HG02588 (cell line): Measurements from ENCODE around the gene GRIK4.

Experiments
- ATAC-seq: cut with Tn5 transposase; IDR thresholded peaks from one replicate; pipeline ENCODE4 v1.9.1; 2021; ENCODE audit warnings: mild to moderate bottlenecking, moderate library complexity; ENCODE audit not compliant: unreplicated experiment

Gene GRIK4

GRCh38 chr11:120893440-120894201 lies 382.1 kb downstream of the GRIK4 start:
- ATAC-seq = peak; percentile 72

GRCh38 chr11:120894202-120894985 lies 382.8 kb downstream of the GRIK4 start:
- ATAC-seq = no peak

DNA sequence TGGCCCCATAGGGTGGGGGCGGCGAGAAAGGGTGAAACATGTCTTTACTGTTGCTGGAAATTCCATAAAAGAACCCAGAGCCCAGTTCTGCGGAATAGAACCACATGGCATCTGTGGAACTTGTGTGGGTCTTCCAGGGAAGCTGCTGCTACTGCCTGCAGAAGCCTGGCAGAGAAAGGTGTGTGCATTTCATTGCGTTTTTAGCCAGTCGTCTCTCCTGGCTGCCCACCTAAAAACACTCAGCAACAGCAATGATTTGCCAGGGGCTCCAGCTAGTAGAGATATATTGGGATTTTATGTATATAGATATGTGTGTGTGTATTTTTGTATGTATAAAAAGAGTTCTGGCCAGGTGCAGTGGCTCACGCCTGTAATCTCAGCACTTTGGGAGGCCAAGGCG lies 385.1 kb downstream of the GRIK4 start:
- ATAC-seq = no peak

DNA sequence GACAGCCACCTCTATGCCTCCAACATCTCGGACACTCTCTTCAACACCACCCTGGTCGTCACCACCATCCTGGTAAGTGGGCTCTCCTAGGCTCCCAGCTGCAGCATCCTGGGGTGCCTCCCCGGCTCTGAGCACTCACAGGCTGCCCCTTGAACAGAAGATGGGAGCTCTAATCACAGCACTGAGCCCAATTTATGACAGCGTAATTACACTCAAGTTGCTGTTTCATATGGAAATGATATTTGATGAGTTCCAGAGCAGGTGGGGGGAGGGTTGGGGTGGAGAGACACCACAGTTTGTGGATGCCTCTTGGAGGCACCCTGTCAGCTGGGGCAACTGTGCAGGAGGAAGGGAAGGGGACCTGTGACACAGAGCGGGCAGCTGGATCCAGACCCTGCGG lies 387.0 kb downstream of the GRIK4 start:
- ATAC-seq = no peak

DNA sequence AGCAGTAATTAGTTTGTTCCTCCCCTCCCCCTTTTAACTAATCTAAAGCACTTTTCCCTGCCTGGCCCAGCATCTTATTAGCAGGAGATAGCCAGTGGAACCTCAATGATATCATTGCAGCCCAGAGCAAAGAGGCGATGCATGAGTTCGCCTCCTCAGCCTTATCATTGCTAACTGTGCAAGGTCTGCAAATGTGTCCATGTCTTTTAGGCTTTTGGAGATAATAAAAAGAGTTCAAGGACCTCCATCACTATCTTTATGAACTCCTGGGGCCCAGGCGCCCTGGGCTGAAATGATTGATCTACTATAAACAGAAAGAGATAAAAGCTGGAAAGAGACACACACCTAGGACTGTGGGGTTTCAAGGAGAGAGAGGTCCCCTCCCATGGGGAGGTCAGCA lies 388.2 kb downstream of the GRIK4 start:
- ATAC-seq = no peak

DNA sequence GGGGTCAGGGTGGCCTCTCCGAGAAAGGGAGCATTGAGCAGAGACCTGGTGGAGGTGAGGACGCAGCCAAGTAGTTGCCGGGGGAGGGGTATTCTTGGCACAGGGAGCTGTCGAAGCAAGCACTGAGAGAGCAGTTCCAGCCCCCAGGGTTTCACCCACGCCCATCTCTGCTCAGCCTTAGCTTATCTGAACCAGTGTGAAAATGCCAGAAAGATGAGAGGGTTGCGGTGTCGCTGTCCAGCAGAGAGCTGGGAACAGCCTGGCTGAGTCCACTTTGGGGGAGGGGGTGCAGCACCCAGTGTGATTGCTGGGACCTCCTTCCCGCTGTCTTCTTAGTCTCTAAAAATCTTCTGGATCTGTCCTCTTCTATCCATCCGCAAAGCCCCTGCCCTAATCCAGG lies 389.1 kb downstream of the GRIK4 start:
- no peak for ATAC-seq

- ATAC-seq = no peak
Observed at GRCh38 chr11:120903686-120904085, 392.1 kb downstream of the GRIK4 start.

DNA sequence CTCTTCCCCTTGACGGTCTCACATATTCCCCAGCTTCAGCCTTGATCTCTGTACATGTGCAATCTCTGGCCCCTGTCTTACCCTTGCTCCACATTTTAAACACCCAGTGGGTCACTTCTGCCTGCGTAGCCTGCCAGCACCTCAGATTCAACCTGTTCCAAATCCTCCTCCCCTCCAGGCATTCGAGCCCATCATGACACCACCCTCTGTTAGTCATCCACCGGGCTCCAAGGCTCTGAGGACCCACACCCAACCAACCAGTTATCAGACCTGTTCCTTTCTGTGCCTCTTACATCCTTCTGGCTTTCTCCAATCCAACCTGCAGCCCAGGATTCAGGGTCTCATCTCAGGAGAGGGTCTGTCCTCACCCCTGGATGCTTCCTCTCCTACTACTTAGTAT lies 392.6 kb downstream of the GRIK4 start:
- ATAC-seq = no peak

DNA sequence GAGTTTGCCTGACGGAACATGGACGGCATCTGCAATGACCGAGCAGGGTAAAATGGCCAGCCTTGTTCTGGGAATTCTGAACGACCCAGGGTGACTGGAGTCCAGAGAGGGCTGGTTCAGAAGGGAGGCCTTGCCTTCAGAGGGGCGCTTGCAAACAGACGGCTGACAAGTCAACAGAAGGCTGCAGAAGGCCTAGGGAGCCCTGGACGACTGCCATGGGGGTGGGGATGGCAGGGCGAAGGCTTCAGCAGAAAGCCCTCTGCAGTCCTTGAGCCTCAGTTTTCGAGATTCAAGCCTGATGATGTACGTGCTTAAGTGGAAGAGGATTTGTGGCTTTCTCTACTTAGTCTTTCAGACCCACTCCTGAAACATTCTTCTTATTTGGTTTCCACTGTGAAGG lies 395.2 kb downstream of the GRIK4 start:
- ATAC-seq = no peak

DNA sequence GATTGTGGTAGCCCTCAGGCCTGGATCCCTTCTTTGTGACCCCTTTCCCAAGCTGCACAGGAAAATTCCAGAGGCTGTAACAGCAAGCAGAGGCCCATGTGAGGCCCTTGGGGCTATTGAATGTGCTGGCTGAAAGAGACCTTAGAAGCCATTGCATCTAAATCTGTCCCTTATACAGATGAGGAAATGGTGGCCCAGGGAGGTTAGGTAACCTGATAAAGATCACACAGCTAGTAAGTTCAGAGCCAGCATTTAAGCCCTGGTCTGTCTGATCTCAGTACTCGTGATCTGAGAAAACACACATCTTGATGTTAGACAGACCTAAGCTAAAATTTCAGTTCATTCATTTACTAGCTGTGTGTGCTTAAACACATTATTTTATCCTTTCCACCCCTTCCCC lies 396.4 kb downstream of the GRIK4 start:
- ATAC-seq = no peak

DNA sequence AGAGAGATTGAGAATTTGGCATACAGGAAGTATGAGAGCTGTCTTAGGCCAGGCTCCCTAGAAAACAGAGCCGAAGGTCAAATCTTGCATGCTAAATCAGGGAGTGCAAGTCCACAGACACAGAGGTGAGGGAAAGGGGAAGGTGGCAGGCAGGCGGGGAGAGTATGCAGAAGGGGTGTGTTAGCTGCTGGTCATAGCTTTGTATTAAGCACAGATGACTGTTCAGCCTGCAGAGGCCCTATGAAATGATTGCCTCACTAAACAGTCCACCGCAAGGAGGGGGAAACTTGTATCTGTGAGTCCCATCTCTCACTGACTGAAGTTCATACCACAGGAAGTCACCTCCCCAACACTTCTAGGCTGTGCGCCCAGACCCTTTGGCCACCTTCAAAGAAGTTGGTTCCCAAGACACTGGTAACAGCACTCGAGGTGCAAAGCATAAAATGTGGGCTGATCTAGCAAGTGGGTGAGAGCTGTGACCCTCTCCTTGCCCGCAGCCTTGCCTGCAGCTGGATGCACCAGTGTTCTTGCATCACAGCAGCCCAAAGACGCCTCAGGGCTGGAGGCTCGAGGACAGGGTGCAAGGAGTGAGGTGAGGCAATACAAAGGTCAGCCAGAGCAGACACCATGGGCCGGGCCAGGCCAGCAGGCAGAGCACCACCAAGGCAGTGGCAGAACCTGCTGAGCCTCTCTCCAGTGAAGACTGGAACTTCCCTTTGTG lies 397.1 kb downstream of the GRIK4 start:
- ATAC-seq = no peak

DNA sequence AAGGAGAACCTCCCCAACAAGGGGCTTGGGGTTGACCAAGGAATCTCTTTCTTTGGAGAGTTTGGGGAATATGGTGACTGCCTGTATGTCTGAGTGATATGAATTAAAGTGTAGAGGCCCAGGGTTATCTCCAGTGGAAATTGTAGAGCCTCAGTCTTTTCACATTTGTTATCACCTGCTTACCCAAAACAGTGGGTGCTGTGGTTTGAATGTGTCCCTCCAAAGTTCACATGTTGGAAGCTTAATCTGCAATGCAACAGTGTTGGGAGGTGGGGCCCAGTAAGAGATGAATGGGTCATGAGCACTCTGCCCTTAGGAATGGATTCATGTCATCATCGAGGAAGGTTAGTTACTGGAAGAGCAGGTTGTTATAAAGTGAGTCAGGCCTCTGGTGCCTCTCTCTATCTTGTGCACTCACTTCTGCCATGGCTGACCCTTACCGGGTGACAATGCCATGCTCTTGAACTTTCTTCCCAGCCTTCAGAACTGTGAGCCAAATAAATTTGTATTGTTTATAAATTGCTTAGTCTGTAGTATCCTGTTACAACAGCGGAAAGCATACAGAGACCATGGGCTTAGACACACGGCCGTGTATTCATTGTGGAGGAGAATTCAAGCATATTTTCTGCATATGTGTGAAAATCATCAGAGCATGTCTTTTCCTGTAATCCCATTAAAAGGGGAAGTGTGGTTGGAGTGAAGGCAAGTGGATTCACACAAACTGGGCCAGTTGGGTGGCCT lies 398.3 kb downstream of the GRIK4 start:
- ATAC-seq = no peak

DNA sequence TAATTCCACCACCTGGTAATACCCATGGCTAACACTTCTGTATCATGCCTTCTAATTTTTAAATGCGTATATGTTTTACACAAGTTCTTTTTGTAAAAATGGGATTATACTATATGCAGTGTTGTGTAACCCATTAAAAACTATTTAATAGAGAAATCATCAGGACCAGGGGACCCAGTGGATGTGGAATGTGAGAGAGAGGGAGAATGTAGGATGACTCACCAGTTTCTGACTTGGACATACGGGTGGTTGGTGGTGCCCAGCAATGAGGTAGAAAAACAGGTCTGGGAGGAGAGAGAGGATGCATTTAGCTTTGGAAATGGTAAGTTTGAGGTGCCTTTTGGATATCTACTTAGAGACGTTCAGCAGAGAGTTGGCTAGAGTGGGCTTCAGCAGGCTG lies 400.4 kb downstream of the GRIK4 start:
- no peak for ATAC-seq

DNA sequence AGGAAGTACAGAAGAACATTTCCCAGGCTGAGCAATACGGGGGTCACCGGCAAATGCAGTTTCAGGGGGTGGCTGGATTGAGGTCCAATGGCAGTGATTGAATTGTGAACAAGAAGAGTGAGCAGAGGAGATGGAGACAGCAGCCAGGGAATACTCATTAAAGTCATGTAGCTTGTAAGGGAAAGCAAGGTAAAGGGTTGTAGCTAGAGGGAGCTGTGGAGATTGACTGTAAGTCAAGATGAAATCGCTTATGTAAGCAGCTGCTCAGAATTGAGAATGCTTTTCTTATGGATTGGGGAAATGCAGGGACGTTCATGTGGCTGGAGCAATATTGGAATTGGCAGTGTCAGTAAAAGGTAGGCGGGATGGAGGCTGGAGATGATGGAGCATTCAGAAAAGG lies 401.0 kb downstream of the GRIK4 start:
- no peak for ATAC-seq

- ATAC-seq = no peak
Observed at GRCh38 chr11:120912915-120913314, 401.4 kb downstream of the GRIK4 start.

- ATAC-seq = no peak
Observed at GRCh38 chr11:120914021-120914420, 402.5 kb downstream of the GRIK4 start.

DNA sequence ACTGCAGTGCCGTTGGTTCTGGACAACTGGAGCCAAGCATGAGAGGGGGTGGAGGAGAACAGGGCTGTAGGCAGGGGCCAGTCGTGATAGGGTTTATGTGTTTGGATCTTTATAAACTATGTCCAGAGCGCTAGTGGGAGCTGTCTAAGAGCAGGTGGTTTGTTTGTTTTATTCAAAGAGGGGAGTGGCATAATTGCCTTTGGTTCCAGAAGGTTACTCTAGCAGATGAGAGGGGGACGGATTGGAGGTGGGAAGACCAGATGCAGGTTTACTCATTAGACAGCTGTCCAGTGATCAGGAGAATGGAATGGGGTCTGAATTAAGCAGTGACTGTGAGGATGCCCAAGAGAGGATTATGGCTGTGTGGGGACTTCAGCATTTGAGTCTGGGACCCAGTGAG lies 403.1 kb downstream of the GRIK4 start:
- no peak for ATAC-seq

DNA sequence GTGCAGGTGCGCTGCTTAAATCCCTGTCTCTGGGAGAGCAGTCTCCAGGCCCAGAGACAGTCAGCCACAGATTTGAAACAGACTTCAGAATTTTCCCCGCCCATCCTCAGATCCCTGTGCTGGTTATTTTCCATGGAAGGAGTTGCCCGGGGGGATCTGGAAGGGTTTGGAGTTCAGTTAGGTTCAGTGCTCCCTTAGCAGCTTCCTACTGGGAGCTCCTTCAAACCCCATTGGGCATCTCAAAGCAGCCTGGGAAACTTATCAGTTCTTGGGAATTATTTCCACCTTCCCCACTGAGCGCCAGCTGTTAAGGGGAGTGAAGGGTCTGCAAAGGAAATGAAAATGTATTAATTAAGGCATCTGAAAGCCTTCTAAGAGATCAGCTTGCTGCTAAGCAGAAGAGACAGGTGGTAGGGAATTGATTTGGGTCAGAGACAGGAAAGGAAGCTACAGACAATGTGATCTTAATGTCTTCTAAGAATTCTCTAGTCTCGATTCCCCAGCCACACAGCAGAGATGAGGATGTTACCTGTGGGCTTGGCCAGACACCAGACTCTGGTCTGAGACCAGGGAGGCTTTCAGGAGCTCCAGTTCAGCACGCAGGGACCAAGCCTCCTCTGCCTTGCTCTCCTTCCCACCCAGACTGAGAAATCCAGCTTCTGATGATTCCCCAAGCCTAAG lies 406.2 kb downstream of the GRIK4 start:
- ATAC-seq = no peak

DNA sequence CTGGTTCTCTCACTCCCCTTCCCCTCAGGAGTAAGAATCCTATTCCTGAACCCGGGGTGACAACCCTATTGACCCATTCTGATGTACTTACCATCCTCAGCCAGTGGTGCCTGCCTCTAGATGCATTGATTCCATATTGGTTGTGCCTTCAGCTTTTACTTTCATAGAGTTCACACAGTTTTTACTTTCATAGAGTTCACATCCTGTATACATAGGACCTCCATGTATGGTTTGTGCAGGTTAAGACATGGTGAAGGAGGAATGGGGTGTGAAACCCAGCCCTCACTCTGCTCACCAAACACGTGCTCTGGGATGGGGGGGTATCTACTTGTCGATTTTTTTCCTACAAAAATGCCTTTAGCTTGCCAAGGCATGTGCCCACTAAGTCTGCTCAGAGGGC lies 406.7 kb downstream of the GRIK4 start:
- ATAC-seq = no peak

- no peak for ATAC-seq
Observed at GRCh38 chr11:120919045-120919444, 407.5 kb downstream of the GRIK4 start.

DNA sequence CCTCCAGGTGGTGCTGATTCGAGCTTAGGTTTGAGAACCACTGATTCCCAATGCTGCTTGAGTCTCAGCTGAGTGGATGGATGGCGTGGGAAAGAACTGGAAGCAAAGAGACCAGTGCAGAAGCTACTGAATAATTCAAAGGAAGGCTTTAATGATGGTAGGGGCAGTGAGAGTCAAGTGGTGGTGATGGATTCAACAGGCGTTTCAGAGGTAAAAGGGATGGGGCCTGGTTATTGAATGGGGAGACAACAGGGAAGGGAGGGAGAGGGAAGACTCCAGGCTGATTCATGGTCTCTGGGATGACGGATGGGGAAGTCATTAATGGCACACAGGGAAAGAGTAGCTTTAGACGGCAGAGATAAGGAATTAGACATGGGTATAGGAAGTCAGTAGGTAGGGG lies 408.0 kb downstream of the GRIK4 start:
- no peak for ATAC-seq
